ENCODE results near the gene JARID2.
A peak's percentile ranks its signal among the peaks of the same experiment; 100 is the strongest.

JARID2 gene

GRCh38 chr6:15351631-15352030, 105.8 kb downstream of the JARID2 start:
- DNase-seq: peak in 10 of 56 donors; percentile 4 to 35 (median 14)

GRCh38 chr6:15352220-15352619, 106.4 kb downstream of the JARID2 start:
- no peak for DNase-seq

GRCh38 chr6:15352845-15353244, 107.0 kb downstream of the JARID2 start:
- no peak for DNase-seq

- no peak for DNase-seq
Measured at GRCh38 chr6:15355683-15356099, 109.8 kb downstream of the JARID2 start.

- DNase-seq: no peak
Measured at GRCh38 chr6:15356179-15356578, 110.3 kb downstream of the JARID2 start.

GRCh38 chr6:15356937-15357336, 111.1 kb downstream of the JARID2 start:
- no peak for DNase-seq

GRCh38 chr6:15357782-15358181, 111.9 kb downstream of the JARID2 start:
- no peak for DNase-seq

- no peak for DNase-seq
Measured at GRCh38 chr6:15358579-15359327, 112.9 kb downstream of the JARID2 start.

- DNase-seq: peak in 9 of 56 donors; percentile 3 to 46 (median 14)
Measured at GRCh38 chr6:15359335-15359862, 113.5 kb downstream of the JARID2 start.

- DNase-seq: no peak
Measured at GRCh38 chr6:15360300-15360699, 114.4 kb downstream of the JARID2 start.

- no peak for DNase-seq
Measured at GRCh38 chr6:15361197-15361596, 115.3 kb downstream of the JARID2 start.

- DNase-seq: no peak
Measured at GRCh38 chr6:15362274-15363160, 116.6 kb downstream of the JARID2 start.

GRCh38 chr6:15363164-15363522, 117.3 kb downstream of the JARID2 start:
- no peak for DNase-seq

- no peak for DNase-seq
Measured at GRCh38 chr6:15363523-15364400, 117.9 kb downstream of the JARID2 start.

GRCh38 chr6:15364401-15365037, 118.7 kb downstream of the JARID2 start:
- no peak for DNase-seq

- DNase-seq: peak in 54 of 56 donors; percentile 3 to 85 (median 50)
Measured at GRCh38 chr6:15365273-15365687, 119.4 kb downstream of the JARID2 start.

- no peak for DNase-seq
Measured at GRCh38 chr6:15366003-15366535, 120.2 kb downstream of the JARID2 start.

- DNase-seq: no peak
Measured at GRCh38 chr6:15366879-15367278, 121.0 kb downstream of the JARID2 start.

- no peak for DNase-seq
Measured at GRCh38 chr6:15368186-15368585, 122.3 kb downstream of the JARID2 start.

GRCh38 chr6:15368873-15369272, 123.0 kb downstream of the JARID2 start:
- DNase-seq: no peak

Measured in amygdala (tissue), 56 donors.